HEK293 (cell line): Measurements from ENCODE around the gene ZXDC.

ENCODE experiments used
- CTCF ChIA-PET: fragments of 350-600 bp; formaldehyde crosslinking; extraction: SDS; loops from one replicate; lab custom pipeline; 2021; ENCODE audit warnings: antibody characterized with exemption; lab: Yijun Ruan, JAX
- POLR2A ChIA-PET: fragments of 300-600 bp; formaldehyde crosslinking; extraction: SDS; loops from one replicate; lab custom pipeline; 2020; ENCODE audit warnings: antibody characterized with exemption, inconsistent platforms; lab: Yijun Ruan, JAX
- H3K27ac ChIP-seq: fragments of 200-500 bp; sonication (Bioruptor generic); 2 replicates; pipeline ENCODE4 v1.5.1; 2014; ENCODE audit warnings: low read depth, low read length, control low read depth, inconsistent platforms; ENCODE audit errors: extremely low read depth
- H3K36me3 ChIP-seq, 2 experiments: fragments of 200-500 bp in 1 of 2; sonication (Bioruptor generic) in 1 of 2; 1 replicate in 1 of 2; 2 replicates in 1 of 2; pipeline ENCODE4 v1.5.1; 2014 to 2017; ENCODE audit warnings: inconsistent platforms in 2 of 2, low read length in 2 of 2; ENCODE audit not compliant: control insufficient read depth in 2 of 2, insufficient read depth in 1 of 2
- H3K4me1 ChIP-seq: fragments of 200-500 bp; sonication (Bioruptor generic); 2 replicates; pipeline ENCODE4 v1.5.1; 2014; ENCODE audit warnings: mild to moderate bottlenecking, low read length, inconsistent platforms; ENCODE audit not compliant: control insufficient read depth, insufficient read depth
- H3K4me3 ChIP-seq: 2 replicates; pipeline ENCODE4 v1.5.1; 2011; ENCODE audit warnings: low read depth, mild to moderate bottlenecking, control low read depth, low read length, moderate library complexity
- H3K9me3 ChIP-seq: fragments of 200-500 bp; sonication (Bioruptor generic); 2 replicates; pipeline ENCODE4 v1.5.1; 2014; ENCODE audit warnings: low read depth, low read length, inconsistent platforms; ENCODE audit not compliant: control insufficient read depth, insufficient read depth
- FEZF1 ChIP-seq: fragments of 450-650 bp; formaldehyde crosslinking; IDR thresholded peaks from 2 replicates; pipeline ENCODE4 v1.5.1; 2016; ENCODE audit warnings: missing biosample characterization, missing genetic modification characterization
- SCRT2 ChIP-seq: fragments of 450-650 bp; formaldehyde crosslinking; IDR thresholded peaks from 2 replicates; pipeline ENCODE4 v1.5.1; 2016; ENCODE audit warnings: missing biosample characterization, missing genetic modification characterization
- SP2 ChIP-seq: fragments of 450-650 bp; formaldehyde crosslinking; IDR thresholded peaks from 2 replicates; pipeline ENCODE4 v1.5.1; 2016; ENCODE audit warnings: missing biosample characterization, missing genetic modification characterization
- ZBTB1 ChIP-seq: fragments of 450-650 bp; formaldehyde crosslinking; IDR thresholded peaks from 2 replicates; pipeline ENCODE4 v1.5.1; 2016; ENCODE audit warnings: missing biosample characterization, missing genetic modification characterization
- ZBTB20 ChIP-seq: fragments of 450-650 bp; formaldehyde crosslinking; IDR thresholded peaks from 2 replicates; pipeline ENCODE4 v1.5.1; 2016; ENCODE audit warnings: missing biosample characterization, missing genetic modification characterization
- ZEB2 ChIP-seq: fragments of 450-650 bp; formaldehyde crosslinking; IDR thresholded peaks from 2 replicates; pipeline ENCODE4 v1.5.1; 2016; ENCODE audit warnings: missing biosample characterization, missing genetic modification characterization
- ZFP37 ChIP-seq: fragments of 450-650 bp; formaldehyde crosslinking; IDR thresholded peaks from 2 replicates; pipeline ENCODE4 v1.5.1; 2016; ENCODE audit warnings: missing biosample characterization, missing genetic modification characterization
- ZNF133 ChIP-seq: fragments of 450-650 bp; formaldehyde crosslinking; IDR thresholded peaks from 2 replicates; pipeline ENCODE4 v1.5.1; 2016; ENCODE audit warnings: missing biosample characterization, missing genetic modification characterization
- ZNF169 ChIP-seq: fragments of 450-650 bp; formaldehyde crosslinking; IDR thresholded peaks from 2 replicates; pipeline ENCODE4 v1.5.1; 2016; ENCODE audit warnings: missing biosample characterization, missing genetic modification characterization
- ZNF174 ChIP-seq: fragments of 450-650 bp; formaldehyde crosslinking; IDR thresholded peaks from 2 replicates; pipeline ENCODE4 v1.5.0; 2017; ENCODE audit warnings: missing biosample characterization, mild to moderate bottlenecking, missing genetic modification characterization
- ZNF202 ChIP-seq: fragments of 450-650 bp; formaldehyde crosslinking; IDR thresholded peaks from 2 replicates; pipeline ENCODE4 v1.5.1; 2016; ENCODE audit warnings: missing biosample characterization, missing genetic modification characterization, borderline replicate concordance
- ZNF266 ChIP-seq: fragments of 450-650 bp; formaldehyde crosslinking; IDR thresholded peaks from 2 replicates; pipeline ENCODE4 v1.5.1; 2016; ENCODE audit warnings: missing biosample characterization, missing genetic modification characterization, low read depth
- ZNF433 ChIP-seq: fragments of 450-650 bp; formaldehyde crosslinking; IDR thresholded peaks from 2 replicates; pipeline ENCODE4 v1.5.1; 2016; ENCODE audit warnings: missing biosample characterization, missing genetic modification characterization, low read depth
- ZNF529 ChIP-seq: fragments of 450-650 bp; formaldehyde crosslinking; IDR thresholded peaks from 2 replicates; pipeline ENCODE4 v1.5.1; 2017; ENCODE audit warnings: missing genetic modification characterization, missing biosample characterization; ENCODE audit not compliant: insufficient replicate concordance
- ZNF558 ChIP-seq: fragments of 450-650 bp; formaldehyde crosslinking; IDR thresholded peaks from 2 replicates; pipeline ENCODE4 v1.5.1; 2016; ENCODE audit warnings: missing biosample characterization, missing genetic modification characterization
- TF ChIP-seq, protein P1 (sequence below): fragments of 450-650 bp; formaldehyde crosslinking; IDR thresholded peaks from 2 replicates; pipeline ENCODE4 v1.5.1; 2016; ENCODE audit warnings: missing biosample characterization, missing genetic modification characterization

Gene ZXDC

GRCh38 chr3:126501054-126501453 is 25.4 kb upstream of the ZXDC start:
- CTCF ChIA-PET: no interaction called here
- POLR2A ChIA-PET: no interaction called here
- TF ChIP-seq ZNF433 (tag by site-specific recombination): no peak
- TF ChIP-seq, all 188 proteins: peak for 0
- Histone ChIP-seq H3K36me3 (no peaks in the 10 kb centered on the region), H3K9me3 (no peaks in the 10 kb centered on the region), H3K27ac (no peak overlapping the region), H3K4me3 (no peak overlapping the region), H3K4me1 (no peaks in the 10 kb centered on the region)

GRCh38 chr3:126500016-126500415 is 24.3 kb upstream of the ZXDC start:
- Histone ChIP-seq H3K4me1 (no peaks in the 10 kb centered on the region), H3K27ac (no peak overlapping the region), H3K36me3 (no peaks in the 10 kb centered on the region)
- CTCF ChIA-PET: no interaction called here
- POLR2A ChIA-PET: no interaction called here
- TF ChIP-seq, protein P1, sequence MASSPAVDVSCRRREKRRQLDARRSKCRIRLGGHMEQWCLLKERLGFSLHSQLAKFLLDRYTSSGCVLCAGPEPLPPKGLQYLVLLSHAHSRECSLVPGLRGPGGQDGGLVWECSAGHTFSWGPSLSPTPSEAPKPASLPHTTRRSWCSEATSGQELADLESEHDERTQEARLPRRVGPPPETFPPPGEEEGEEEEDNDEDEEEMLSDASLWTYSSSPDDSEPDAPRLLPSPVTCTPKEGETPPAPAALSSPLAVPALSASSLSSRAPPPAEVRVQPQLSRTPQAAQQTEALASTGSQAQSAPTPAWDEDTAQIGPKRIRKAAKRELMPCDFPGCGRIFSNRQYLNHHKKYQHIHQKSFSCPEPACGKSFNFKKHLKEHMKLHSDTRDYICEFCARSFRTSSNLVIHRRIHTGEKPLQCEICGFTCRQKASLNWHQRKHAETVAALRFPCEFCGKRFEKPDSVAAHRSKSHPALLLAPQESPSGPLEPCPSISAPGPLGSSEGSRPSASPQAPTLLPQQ: no peak
- TF ChIP-seq SCRT2 (tag by site-specific recombination) (peak; percentile 56; the same call in 1 of the 2 replicates), ZNF266 (tag by site-specific recombination) (no peak)
- TF ChIP-seq, all 188 proteins: peak for 1
- no peaks in the 10 kb centered on the region for H3K9me3 ChIP-seq
- no peak overlapping the region for H3K4me3 ChIP-seq

DNA sequence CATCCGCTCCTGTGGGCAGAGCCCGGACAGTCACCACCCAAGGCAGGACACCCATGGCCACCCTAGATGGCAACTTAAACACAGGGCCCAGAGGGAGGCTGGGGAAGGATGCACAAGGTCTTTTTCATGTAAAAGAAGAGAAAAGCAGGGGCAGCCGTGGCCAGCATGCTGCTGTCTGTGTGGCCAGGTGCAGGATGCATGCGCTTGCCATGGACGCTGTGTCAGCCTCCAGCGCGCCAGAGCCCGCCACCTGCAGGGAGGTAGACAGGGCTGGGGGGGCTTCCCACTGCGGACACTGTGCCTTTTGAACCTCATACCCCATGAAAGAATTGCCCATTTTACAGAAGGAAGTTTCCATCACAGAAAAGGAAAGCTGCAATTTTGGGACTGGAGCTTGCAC is 23.7 kb upstream of the ZXDC start:
- H3K27ac ChIP-seq: no peak overlapping the region
- H3K4me1 ChIP-seq: no peaks in the 10 kb centered on the region
- no peak overlapping the region for H3K4me3 ChIP-seq
- H3K9me3 ChIP-seq: no peaks in the 10 kb centered on the region
- ChIA-PET POLR2A (no interaction called here), CTCF (interaction anchor here (0.6 kb wide), 1 partner anchor 327 kb away, joined by 4 read pairs; no protein-coding TSS in a partner anchor)
- no peak for TF ChIP-seq ZNF169 (tag by site-specific recombination)
- TF ChIP-seq ZNF266 (tag by site-specific recombination): no peak
- TF ChIP-seq ZBTB1 (tag by site-specific recombination): no peak
- no peak for TF ChIP-seq ZFP37
- no peak for TF ChIP-seq ZNF133
- TF ChIP-seq ZNF558: no peak
- no peak for TF ChIP-seq ZBTB20 (tag by site-specific recombination)
- no peak for TF ChIP-seq ZEB2 (tag by site-specific recombination)
- no peak for TF ChIP-seq ZNF174 (tag by site-specific recombination)
- TF ChIP-seq SP2: no peak
- TF ChIP-seq FEZF1: no peak
- TF ChIP-seq, protein P1: no peak
- H3K36me3 ChIP-seq: no peaks in the 10 kb centered on the region

GRCh38 chr3:126498929-126499328 is 23.2 kb upstream of the ZXDC start:
- no peaks in the 10 kb centered on the region for H3K9me3 ChIP-seq
- CTCF ChIA-PET: interaction anchor here (0.6 kb wide), 1 partner anchor 327 kb away, joined by 4 read pairs; no protein-coding TSS in a partner anchor
- TF ChIP-seq ZNF202 (tag by site-specific recombination) (no peak), ZNF529 (tag by site-specific recombination) (no peak)
- no peak overlapping the region for H3K4me3 ChIP-seq
- POLR2A ChIA-PET: no interaction called here
- no peaks in the 10 kb centered on the region for H3K4me1 ChIP-seq
- no peaks in the 10 kb centered on the region for H3K36me3 ChIP-seq
- no peak overlapping the region for H3K27ac ChIP-seq
